ENCODE measurements around the gene NHSL2. TPM values are rescaled to one million over a fixed set of nuclear protein-coding genes. Genes with fewer than 3 reads are reported as not detected.

Gene NHSL2
- total and polyA plus RNA-seq, 2 of the 13 experiments (the other 11 are each of a cell fraction or from before 2014, with no cell fraction given): not detected

DNA sequence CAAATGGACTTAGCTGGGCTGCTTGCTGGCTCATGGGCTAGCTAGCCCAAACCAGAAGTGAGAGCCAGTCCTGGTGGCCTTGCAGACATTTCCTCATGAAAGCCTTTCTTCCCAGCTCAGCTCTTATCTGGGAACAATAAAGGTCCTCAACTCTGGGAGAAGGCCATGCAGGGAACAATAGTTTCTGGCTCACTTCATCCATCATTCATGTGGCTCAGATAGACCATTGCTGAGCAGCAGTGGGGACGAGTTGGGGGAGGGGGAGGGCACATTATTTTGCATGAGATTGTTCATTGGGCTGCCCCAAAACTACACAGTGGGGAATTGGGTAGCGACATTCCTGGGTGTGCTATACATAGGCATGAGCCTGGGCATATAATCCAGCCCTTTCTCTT, 47.6 kb downstream of the NHSL2 start:
- in situ Hi-C loops (cut with HindIII; ENCODE audit: extremely low pct_ligation_motif_present, low pct_unique_long_range_greater_than_20kb) (no loop called here), intact Hi-C loops (cut with micrococcal nuclease; ENCODE audit: unreplicated experiment) (no loop called here)
- POLR2A ChIA-PET: no interaction called here
- no peak overlapping the region for H3K9ac ChIP-seq (ENCODE audit: insufficient read depth, low read depth, low read length)
- DNase-seq (ENCODE audit: low spot score) (no peak), FAIRE-seq (no peak), ATAC-seq (no peak)
- no TSS peak for BruUV-seq (replicated peaks)
- H3K27ac ChIP-seq (ENCODE audit: extremely low read length, insufficient read depth, low read length): no peak overlapping the region
- no peak overlapping the region for H2AFZ ChIP-seq (ENCODE audit: low read length)
- CTCF ChIA-PET (ENCODE audit: low intra/inter-chr PET ratio, low total read pairs): no interaction called here
- no peaks in the 10 kb centered on the region for H3K27me3 ChIP-seq (ENCODE audit: control insufficient read depth in 1 of 2, insufficient read depth in 2 of 2, low read length in 2 of 2)
- H3K4me3 ChIP-seq (replicated peaks in 1 of 3; ENCODE audit: insufficient read depth in 1 of 3, low read depth in 2 of 3, low read length in 3 of 3): no peak overlapping the region
- H4K20me1 ChIP-seq (ENCODE audit: insufficient read depth, low read length): no peaks in the 10 kb centered on the region
- no peak overlapping the region for H3K4me2 ChIP-seq (ENCODE audit: low read depth, low read length)
- H3K36me3 ChIP-seq (replicated peaks in 1 of 2; ENCODE audit: control insufficient read depth in 1 of 2, insufficient read depth in 2 of 2, low read length in 2 of 2): no peaks in the 10 kb centered on the region
- no peaks in the 10 kb centered on the region for H3K79me2 ChIP-seq (ENCODE audit: insufficient read depth, low read length)
- no peaks in the 10 kb centered on the region for H3K9me3 ChIP-seq (ENCODE audit: low read length)
- WGBS (ENCODE audit: low lambda C conversion rate): 14% methylated on average over 1 of the region's 2 CpGs
- TF ChIP-seq, protein P1, sequence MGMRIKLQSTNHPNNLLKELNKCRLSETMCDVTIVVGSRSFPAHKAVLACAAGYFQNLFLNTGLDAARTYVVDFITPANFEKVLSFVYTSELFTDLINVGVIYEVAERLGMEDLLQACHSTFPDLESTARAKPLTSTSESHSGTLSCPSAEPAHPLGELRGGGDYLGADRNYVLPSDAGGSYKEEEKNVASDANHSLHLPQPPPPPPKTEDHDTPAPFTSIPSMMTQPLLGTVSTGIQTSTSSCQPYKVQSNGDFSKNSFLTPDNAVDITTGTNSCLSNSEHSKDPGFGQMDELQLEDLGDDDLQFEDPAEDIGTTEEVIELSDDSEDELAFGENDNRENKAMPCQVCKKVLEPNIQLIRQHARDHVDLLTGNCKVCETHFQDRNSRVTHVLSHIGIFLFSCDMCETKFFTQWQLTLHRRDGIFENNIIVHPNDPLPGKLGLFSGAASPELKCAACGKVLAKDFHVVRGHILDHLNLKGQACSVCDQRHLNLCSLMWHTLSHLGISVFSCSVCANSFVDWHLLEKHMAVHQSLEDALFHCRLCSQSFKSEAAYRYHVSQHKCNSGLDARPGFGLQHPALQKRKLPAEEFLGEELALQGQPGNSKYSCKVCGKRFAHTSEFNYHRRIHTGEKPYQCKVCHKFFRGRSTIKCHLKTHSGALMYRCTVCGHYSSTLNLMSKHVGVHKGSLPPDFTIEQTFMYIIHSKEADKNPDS (CRISPR knock-in tag; IDR thresholded peaks at IDR 0.05): no peak
- TF ChIP-seq, protein P2, sequence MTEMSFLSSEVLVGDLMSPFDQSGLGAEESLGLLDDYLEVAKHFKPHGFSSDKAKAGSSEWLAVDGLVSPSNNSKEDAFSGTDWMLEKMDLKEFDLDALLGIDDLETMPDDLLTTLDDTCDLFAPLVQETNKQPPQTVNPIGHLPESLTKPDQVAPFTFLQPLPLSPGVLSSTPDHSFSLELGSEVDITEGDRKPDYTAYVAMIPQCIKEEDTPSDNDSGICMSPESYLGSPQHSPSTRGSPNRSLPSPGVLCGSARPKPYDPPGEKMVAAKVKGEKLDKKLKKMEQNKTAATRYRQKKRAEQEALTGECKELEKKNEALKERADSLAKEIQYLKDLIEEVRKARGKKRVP (CRISPR knock-in tag; IDR thresholded peaks at IDR 0.05): no peak
- no peak for TF ChIP-seq ZSCAN29 (CRISPR knock-in tag; conservative IDR thresholded peaks at IDR 0.05)
- no peak for TF ChIP-seq ZNF619 (CRISPR knock-in tag; IDR thresholded peaks at IDR 0.05)
- no peak for TF ChIP-seq TCF7 (IDR thresholded peaks at IDR 0.05; ENCODE audit: low read depth)
- no peak for TF ChIP-seq NFKB2 (CRISPR knock-in tag; IDR thresholded peaks at IDR 0.05; ENCODE audit: borderline replicate concordance)
- no peak for TF ChIP-seq GLI4 (CRISPR knock-in tag; IDR thresholded peaks at IDR 0.05; ENCODE audit: borderline replicate concordance)
- no peak for TF ChIP-seq TOPORS (CRISPR knock-in tag; IDR thresholded peaks at IDR 0.05)
- no peak for TF ChIP-seq ZNF710 (CRISPR knock-in tag; IDR thresholded peaks at IDR 0.05; ENCODE audit: borderline replicate concordance)
- TF ChIP-seq, protein P3, sequence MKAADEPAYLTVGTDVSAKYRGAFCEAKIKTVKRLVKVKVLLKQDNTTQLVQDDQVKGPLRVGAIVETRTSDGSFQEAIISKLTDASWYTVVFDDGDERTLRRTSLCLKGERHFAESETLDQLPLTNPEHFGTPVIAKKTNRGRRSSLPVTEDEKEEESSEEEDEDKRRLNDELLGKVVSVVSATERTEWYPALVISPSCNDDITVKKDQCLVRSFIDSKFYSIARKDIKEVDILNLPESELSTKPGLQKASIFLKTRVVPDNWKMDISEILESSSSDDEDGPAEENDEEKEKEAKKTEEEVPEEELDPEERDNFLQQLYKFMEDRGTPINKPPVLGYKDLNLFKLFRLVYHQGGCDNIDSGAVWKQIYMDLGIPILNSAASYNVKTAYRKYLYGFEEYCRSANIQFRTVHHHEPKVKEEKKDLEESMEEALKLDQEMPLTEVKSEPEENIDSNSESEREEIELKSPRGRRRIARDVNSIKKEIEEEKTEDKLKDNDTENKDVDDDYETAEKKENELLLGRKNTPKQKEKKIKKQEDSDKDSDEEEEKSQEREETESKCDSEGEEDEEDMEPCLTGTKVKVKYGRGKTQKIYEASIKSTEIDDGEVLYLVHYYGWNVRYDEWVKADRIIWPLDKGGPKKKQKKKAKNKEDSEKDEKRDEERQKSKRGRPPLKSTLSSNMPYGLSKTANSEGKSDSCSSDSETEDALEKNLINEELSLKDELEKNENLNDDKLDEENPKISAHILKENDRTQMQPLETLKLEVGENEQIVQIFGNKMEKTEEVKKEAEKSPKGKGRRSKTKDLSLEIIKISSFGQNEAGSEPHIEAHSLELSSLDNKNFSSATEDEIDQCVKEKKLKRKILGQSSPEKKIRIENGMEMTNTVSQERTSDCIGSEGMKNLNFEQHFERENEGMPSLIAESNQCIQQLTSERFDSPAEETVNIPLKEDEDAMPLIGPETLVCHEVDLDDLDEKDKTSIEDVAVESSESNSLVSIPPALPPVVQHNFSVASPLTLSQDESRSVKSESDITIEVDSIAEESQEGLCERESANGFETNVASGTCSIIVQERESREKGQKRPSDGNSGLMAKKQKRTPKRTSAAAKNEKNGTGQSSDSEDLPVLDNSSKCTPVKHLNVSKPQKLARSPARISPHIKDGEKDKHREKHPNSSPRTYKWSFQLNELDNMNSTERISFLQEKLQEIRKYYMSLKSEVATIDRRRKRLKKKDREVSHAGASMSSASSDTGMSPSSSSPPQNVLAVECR (CRISPR knock-in tag; IDR thresholded peaks at IDR 0.05; ENCODE audit: borderline replicate concordance): no peak
- no peak for TF ChIP-seq MTA3 (CRISPR knock-in tag; IDR thresholded peaks at IDR 0.05)
- TF ChIP-seq, protein P4, sequence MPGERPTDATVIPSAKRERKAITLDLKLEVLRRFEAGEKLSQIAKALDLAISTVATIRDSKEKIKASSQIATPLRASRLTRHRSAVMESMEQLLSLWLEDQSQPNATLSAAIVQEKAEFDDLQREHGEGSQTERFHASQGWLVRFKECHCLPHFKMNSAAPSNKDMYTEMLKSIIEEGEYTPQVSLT (CRISPR knock-in tag; IDR thresholded peaks at IDR 0.05; ENCODE audit: borderline replicate concordance, low read depth): no peak
- no peak for TF ChIP-seq BORCS8-MEF2B (CRISPR knock-in tag; IDR thresholded peaks at IDR 0.05)
- TF ChIP-seq XBP1 (CRISPR knock-in tag; IDR thresholded peaks at IDR 0.05): no peak
- TF ChIP-seq PPARG (CRISPR knock-in tag; conservative IDR thresholded peaks at IDR 0.05): no peak
- no peak for TF ChIP-seq ZNF224 (CRISPR knock-in tag; IDR thresholded peaks at IDR 0.05)
- H3K4me1 ChIP-seq (ENCODE audit: insufficient read depth, low read length): no peaks in the 10 kb centered on the region

Measured in HepG2 (cell line).